IMR-90 (cell line): ENCODE measurements around the gene COL18A1. TPM values are rescaled to one million over a fixed set of nuclear protein-coding genes. Genes with fewer than 3 reads are reported as not detected.

Experiments
- ATAC-seq: fragments of 200-7000 bp; cut with Tn5 transposase; 2 replicates; pipeline ENCODE4 v1.9.1; 2020; ENCODE audit warnings: low read depth, mild to moderate bottlenecking, moderate library complexity
- BruUV-seq: library from RNA; stranded (reverse); fragments of 400-500 nt; replicated peaks from 2 replicates; lab custom pipeline; 2021; lab: Mats Ljungman, UMichigan
- CTCF ChIA-PET: fragments of 300-600 bp; formaldehyde crosslinking; extraction: SDS; loops from one replicate; lab custom pipeline; 2021; ENCODE audit warnings: antibody characterized with exemption; lab: Yijun Ruan, JAX
- POLR2A ChIA-PET: fragments of 300-600 bp; sonication (Branson Sonifier 250); formaldehyde crosslinking; loops from one replicate; lab custom pipeline; 2022; ENCODE audit warnings: antibody characterized with exemption; ENCODE audit not compliant: unreplicated experiment; lab: Charles Lee
- DNase-seq: peaks from one replicate; pipeline ENCODE4 v3.0.0; 2013
- H2AFZ ChIP-seq: replicated peaks from 2 replicates; pipeline ENCODE3; 2013; ENCODE audit warnings: low read length, mild to moderate bottlenecking; ENCODE audit not compliant: poor library complexity
- H2AK5ac ChIP-seq: 2 replicates; pipeline ENCODE4 v1.6.1; 2013; ENCODE audit warnings: low read depth, low read length, inconsistent platforms
- H2AK9ac ChIP-seq: replicated peaks from 2 replicates; pipeline ENCODE3; 2013; ENCODE audit warnings: mild to moderate bottlenecking, low read depth, low read length, moderate library complexity; ENCODE audit not compliant: poor library complexity
- H2BK120ac ChIP-seq: 2 replicates; pipeline ENCODE4 v1.6.1; 2013; ENCODE audit warnings: low read depth, low read length, inconsistent platforms
- H2BK15ac ChIP-seq: 3 replicates; pipeline ENCODE4 v1.6.1; 2013; ENCODE audit warnings: low read depth, low read length, inconsistent platforms
- H2BK20ac ChIP-seq: 2 replicates; pipeline ENCODE4 v1.6.1; 2013; ENCODE audit warnings: low read depth, mild to moderate bottlenecking, inconsistent platforms, low read length, moderate library complexity
- H2BK5ac ChIP-seq: 2 replicates; pipeline ENCODE4 v1.6.1; 2013; ENCODE audit warnings: mild to moderate bottlenecking, low read depth, low read length, inconsistent platforms; ENCODE audit not compliant: poor library complexity, severe bottlenecking
- H3K14ac ChIP-seq: replicated peaks from 2 replicates; pipeline ENCODE4 v1.6.1; 2013; ENCODE audit warnings: low read depth, low read length, inconsistent platforms
- H3K18ac ChIP-seq: 2 replicates; pipeline ENCODE4 v1.6.1; 2013; ENCODE audit warnings: low read depth, low read length, control low read depth
- H3K23ac ChIP-seq: 2 replicates; pipeline ENCODE4 v1.6.1; 2013; ENCODE audit warnings: low read depth, low read length, inconsistent platforms
- H3K27ac ChIP-seq: 2 replicates; pipeline ENCODE4 v1.5.1; 2013; ENCODE audit warnings: mild to moderate bottlenecking, control low read depth, low read length; ENCODE audit not compliant: insufficient read depth
- H3K27me3 ChIP-seq: 2 replicates; pipeline ENCODE4 v1.6.1; 2013; ENCODE audit warnings: low read length; ENCODE audit not compliant: control insufficient read depth, insufficient read depth
- H3K36me3 ChIP-seq: 2 replicates; pipeline ENCODE4 v1.6.1; 2013; ENCODE audit warnings: low read length, mixed read lengths; ENCODE audit not compliant: control insufficient read depth, insufficient read depth
- H3K4ac ChIP-seq: 2 replicates; pipeline ENCODE4 v1.6.1; 2013; ENCODE audit warnings: low read depth, low read length, inconsistent platforms
- H3K4me1 ChIP-seq: 2 replicates; pipeline ENCODE4 v1.6.1; 2013; ENCODE audit warnings: low read length, mixed read lengths; ENCODE audit not compliant: control insufficient read depth, insufficient read depth
- H3K4me2 ChIP-seq: 2 replicates; pipeline ENCODE4 v1.6.1; 2013; ENCODE audit warnings: low read depth, mild to moderate bottlenecking, control low read depth, low read length, moderate library complexity
- H3K4me3 ChIP-seq: 2 replicates; pipeline ENCODE4 v1.5.1; 2013; ENCODE audit warnings: low read depth, mild to moderate bottlenecking, control low read depth, low read length, moderate library complexity; ENCODE audit not compliant: insufficient read depth
- H3K56ac ChIP-seq: 2 replicates; pipeline ENCODE4 v1.6.1; 2013; ENCODE audit warnings: low read length, inconsistent platforms; ENCODE audit not compliant: insufficient read depth; ENCODE audit errors: extremely low read depth
- H3K79me1 ChIP-seq, 2 experiments: 2 replicates each; pipeline ENCODE4 v1.6.1; 2013; ENCODE audit warnings: low read length in 2 of 2, inconsistent platforms in 1 of 2, low read depth in 1 of 2
- H3K9ac ChIP-seq: 2 replicates; pipeline ENCODE4 v1.6.1; 2013; ENCODE audit warnings: low read depth, low read length, control low read depth
- H3K9me1 ChIP-seq: 2 replicates; pipeline ENCODE4 v1.6.1; 2013; ENCODE audit warnings: low read length, inconsistent platforms; ENCODE audit not compliant: insufficient read depth
- H3K9me3 ChIP-seq: 2 replicates; pipeline ENCODE4 v1.6.1; 2013; ENCODE audit warnings: low read length; ENCODE audit not compliant: control insufficient read depth, insufficient read depth
- H4K20me1 ChIP-seq: 2 replicates; pipeline ENCODE4 v1.6.1; 2013; ENCODE audit warnings: low read length, inconsistent platforms; ENCODE audit not compliant: insufficient read depth
- H4K5ac ChIP-seq: 2 replicates; pipeline ENCODE4 v1.6.1; 2013; ENCODE audit warnings: mild to moderate bottlenecking, low read depth, low read length, control low read depth
- H4K8ac ChIP-seq, 2 experiments: 2 replicates each; pipeline ENCODE4 v1.6.1; 2013; ENCODE audit warnings: low read depth in 2 of 2, low read length in 2 of 2, control low read depth in 1 of 2, inconsistent platforms in 1 of 2
- H4K91ac ChIP-seq: 2 replicates; pipeline ENCODE4 v1.6.1; 2013; ENCODE audit warnings: low read depth, low read length, inconsistent platforms; ENCODE audit not compliant: insufficient read depth
- BHLHE40 ChIP-seq: fragments of 150-350 bp; IDR thresholded peaks from 2 replicates; pipeline ENCODE4 v1.6.1; 2016; ENCODE audit warnings: mild to moderate bottlenecking, low read depth, low read length
- CEBPB ChIP-seq: IDR thresholded peaks from 2 replicates; pipeline ENCODE4 v1.6.1; 2012; ENCODE audit warnings: low read depth, low read length, improper control_type of control experiment
- CHD1 ChIP-seq: IDR thresholded peaks from 2 replicates; pipeline ENCODE4 v1.6.1; 2012; ENCODE audit warnings: low read depth, low read length, improper control_type of control experiment
- FOS ChIP-seq: fragments of 150-350 bp; IDR thresholded peaks from 2 replicates; pipeline ENCODE4 v1.6.1; 2016; ENCODE audit warnings: low read depth, low read length
- MAFK ChIP-seq: IDR thresholded peaks from 2 replicates; pipeline ENCODE4 v1.6.1; 2012; ENCODE audit warnings: low read depth, low read length, improper control_type of control experiment
- MAZ ChIP-seq: IDR thresholded peaks from 2 replicates; pipeline ENCODE4 v1.6.1; 2012; ENCODE audit warnings: low read depth, mild to moderate bottlenecking, low read length, improper control_type of control experiment, moderate library complexity, borderline replicate concordance
- NFE2L2 ChIP-seq: fragments of 150-350 bp; IDR thresholded peaks from 2 replicates; pipeline ENCODE4 v1.6.1; 2016; ENCODE audit warnings: low read depth, mild to moderate bottlenecking, low read length
- POLR2A ChIP-seq: IDR thresholded peaks from 2 replicates; pipeline ENCODE4 v1.6.1; 2012; ENCODE audit warnings: mild to moderate bottlenecking, low read depth, low read length
- SMC3 ChIP-seq: fragments of 150-350 bp; IDR thresholded peaks from 2 replicates; pipeline ENCODE4 v1.6.1; 2016; ENCODE audit warnings: low read depth, mild to moderate bottlenecking, antibody characterized with exemption, low read length, moderate library complexity
- WGBS, 2 experiments: methylation state at CpG; one replicate each; pipeline versions ENCODE4 v1.1.5 to v1.1.7; 2013; ENCODE audit warnings: missing lambda C conversion rate in 2 of 2; ENCODE audit not compliant: insufficient read length in 1 of 2; ENCODE audit errors: extremely low coverage in 2 of 2; 5-methylcytosine and 5-hydroxymethylcytosine counted together
- dilution Hi-C: fragments of 300-500 bp; cut with HindIII; formaldehyde crosslinking; loops from one replicate; pipeline ENCODE4 v1.14.3; 2018; ENCODE audit warnings: low sequenced_read_pairs; ENCODE audit not compliant: unreplicated experiment
- in situ Hi-C: fragments of 300-500 bp; cut with MboI; formaldehyde crosslinking; loops from 3 replicates; pipeline ENCODE4 v1.14.3; 2019; ENCODE audit warnings: low sequenced_read_pairs, inconsistent platforms, mixed read lengths
- intact Hi-C: fragments of 100-400 bp; cut with micrococcal nuclease; formaldehyde crosslinking; loops from 2 replicates; pipeline ENCODE4 v1.10.0; 2022
- polyA plus RNA-seq, 3 experiments: library from polyadenylated mRNA; depleted of rRNA; stranded (reverse); fragments of >200 nt; gene quantifications; 2 replicates each; pipeline ENCODE4 v1.2.3, GENCODE V29; 2012; ENCODE audit warnings: low replicate concordance in 1 of 3
- total RNA-seq: library from RNA; depleted of rRNA; stranded (reverse); fragments of >200 nt; gene quantifications from 2 replicates; pipeline ENCODE4 v1.2.3, GENCODE V29; 2012
- TF ChIP-seq, protein P1 (sequence below): fragments of 150-350 bp; IDR thresholded peaks from 2 replicates; pipeline ENCODE4 v1.6.1; 2017; ENCODE audit warnings: mild to moderate bottlenecking, antibody characterized with exemption, low read length, low read depth
- TF ChIP-seq, protein P2 (sequence below): fragments of 150-350 bp; IDR thresholded peaks from 2 replicates; pipeline ENCODE4 v1.6.1; 2016; ENCODE audit warnings: low read depth, mild to moderate bottlenecking, low read length, moderate library complexity, borderline replicate concordance
- TF ChIP-seq, protein P3 (sequence below): conservative IDR thresholded peaks from 2 replicates; pipeline ENCODE4 v1.5.1; 2012; ENCODE audit warnings: mild to moderate bottlenecking, low read depth, low read length, improper control_type of control experiment

Gene COL18A1
- total and polyA plus RNA-seq, 2 of the 4 experiments (the other 2 are of a cell fraction), result 4.3 to 46.7 TPM

DNA sequence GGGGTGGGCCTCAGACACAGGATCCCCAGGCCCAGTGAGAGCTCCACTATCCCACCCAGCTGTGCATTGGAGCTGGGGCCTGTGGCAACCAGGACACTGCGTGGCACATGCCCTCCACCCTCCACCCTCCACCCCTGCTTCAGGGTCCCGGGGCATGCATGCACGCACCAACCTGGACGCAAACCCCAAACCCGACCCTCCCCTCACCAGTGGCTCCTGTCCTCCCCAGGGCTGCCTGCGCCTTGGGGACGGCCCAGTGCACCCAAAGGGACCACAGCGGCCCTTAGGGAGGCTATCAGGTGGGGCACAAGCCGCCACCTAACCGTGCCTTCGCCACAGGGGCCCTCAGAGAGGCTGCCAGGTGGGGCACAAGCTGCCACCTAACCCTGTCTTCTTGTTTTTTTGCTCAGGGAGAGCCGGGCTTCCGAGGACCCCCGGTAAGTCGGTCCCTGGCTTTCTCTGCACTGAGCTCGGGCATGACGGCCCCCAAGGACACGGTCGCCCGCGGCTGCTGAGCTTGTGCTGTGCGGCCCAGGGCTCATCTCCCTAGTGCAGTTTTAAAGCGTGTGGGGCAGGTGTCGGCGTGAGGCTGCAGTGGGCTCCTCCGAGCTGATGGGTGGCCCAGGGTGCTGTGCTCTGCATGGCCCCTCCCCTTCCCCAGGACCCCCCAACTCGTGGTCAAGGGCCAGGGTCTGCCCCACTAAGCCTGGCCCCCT lies 89.3 kb downstream of the COL18A1 start:
- BruUV-seq, result no TSS peak
- no peak overlapping the region for H3K27ac ChIP-seq
- no peak overlapping the region for H3K9ac ChIP-seq
- peaks cover 76% of the 10 kb centered on the region for H3K36me3 ChIP-seq
- no peak overlapping the region for H3K4me3 ChIP-seq
- no peak overlapping the region for H2BK20ac ChIP-seq
- ATAC-seq, result no peak
- H3K14ac ChIP-seq, result no peak overlapping the region
- POLR2A ChIA-PET, result no interaction called here
- H3K4ac ChIP-seq, result no peak overlapping the region
- no peak overlapping the region for H3K4me2 ChIP-seq
- H3K23ac ChIP-seq, result no peak overlapping the region
- no peak overlapping the region for H2BK120ac ChIP-seq
- dilution Hi-C loops (no loop called here), intact Hi-C loops (no loop called here), in situ Hi-C loops (no loop called here)
- no peak overlapping the region for H4K8ac ChIP-seq
- no peaks in the 10 kb centered on the region; the same call in 1 of the 2 replicates for H4K20me1 ChIP-seq
- H4K5ac ChIP-seq, result no peak overlapping the region
- 100% methylated on average over 15 of the region's 27 CpGs; no CpG with 5 or more reads in 1 of the 2 experiments for WGBS, 2 experiments
- no peak overlapping the region for H2BK5ac ChIP-seq
- H3K9me1 ChIP-seq, result peaks cover 6% of the 10 kb centered on the region
- H2AFZ ChIP-seq, result no peak overlapping the region
- DNase-seq, result no peak
- H3K56ac ChIP-seq, result no peak overlapping the region
- no peak overlapping the region for H2AK9ac ChIP-seq
- TF ChIP-seq POLR2A, result no peak
- no peak for TF ChIP-seq BHLHE40
- TF ChIP-seq CEBPB, result no peak
- TF ChIP-seq, protein P1, sequence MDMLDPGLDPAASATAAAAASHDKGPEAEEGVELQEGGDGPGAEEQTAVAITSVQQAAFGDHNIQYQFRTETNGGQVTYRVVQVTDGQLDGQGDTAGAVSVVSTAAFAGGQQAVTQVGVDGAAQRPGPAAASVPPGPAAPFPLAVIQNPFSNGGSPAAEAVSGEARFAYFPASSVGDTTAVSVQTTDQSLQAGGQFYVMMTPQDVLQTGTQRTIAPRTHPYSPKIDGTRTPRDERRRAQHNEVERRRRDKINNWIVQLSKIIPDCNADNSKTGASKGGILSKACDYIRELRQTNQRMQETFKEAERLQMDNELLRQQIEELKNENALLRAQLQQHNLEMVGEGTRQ, result no peak
- TF ChIP-seq, protein P2, sequence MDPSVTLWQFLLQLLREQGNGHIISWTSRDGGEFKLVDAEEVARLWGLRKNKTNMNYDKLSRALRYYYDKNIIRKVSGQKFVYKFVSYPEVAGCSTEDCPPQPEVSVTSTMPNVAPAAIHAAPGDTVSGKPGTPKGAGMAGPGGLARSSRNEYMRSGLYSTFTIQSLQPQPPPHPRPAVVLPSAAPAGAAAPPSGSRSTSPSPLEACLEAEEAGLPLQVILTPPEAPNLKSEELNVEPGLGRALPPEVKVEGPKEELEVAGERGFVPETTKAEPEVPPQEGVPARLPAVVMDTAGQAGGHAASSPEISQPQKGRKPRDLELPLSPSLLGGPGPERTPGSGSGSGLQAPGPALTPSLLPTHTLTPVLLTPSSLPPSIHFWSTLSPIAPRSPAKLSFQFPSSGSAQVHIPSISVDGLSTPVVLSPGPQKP, result no peak
- TF ChIP-seq MAFK, result no peak
- TF ChIP-seq, protein P3, sequence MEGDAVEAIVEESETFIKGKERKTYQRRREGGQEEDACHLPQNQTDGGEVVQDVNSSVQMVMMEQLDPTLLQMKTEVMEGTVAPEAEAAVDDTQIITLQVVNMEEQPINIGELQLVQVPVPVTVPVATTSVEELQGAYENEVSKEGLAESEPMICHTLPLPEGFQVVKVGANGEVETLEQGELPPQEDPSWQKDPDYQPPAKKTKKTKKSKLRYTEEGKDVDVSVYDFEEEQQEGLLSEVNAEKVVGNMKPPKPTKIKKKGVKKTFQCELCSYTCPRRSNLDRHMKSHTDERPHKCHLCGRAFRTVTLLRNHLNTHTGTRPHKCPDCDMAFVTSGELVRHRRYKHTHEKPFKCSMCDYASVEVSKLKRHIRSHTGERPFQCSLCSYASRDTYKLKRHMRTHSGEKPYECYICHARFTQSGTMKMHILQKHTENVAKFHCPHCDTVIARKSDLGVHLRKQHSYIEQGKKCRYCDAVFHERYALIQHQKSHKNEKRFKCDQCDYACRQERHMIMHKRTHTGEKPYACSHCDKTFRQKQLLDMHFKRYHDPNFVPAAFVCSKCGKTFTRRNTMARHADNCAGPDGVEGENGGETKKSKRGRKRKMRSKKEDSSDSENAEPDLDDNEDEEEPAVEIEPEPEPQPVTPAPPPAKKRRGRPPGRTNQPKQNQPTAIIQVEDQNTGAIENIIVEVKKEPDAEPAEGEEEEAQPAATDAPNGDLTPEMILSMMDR, result no peak
- TF ChIP-seq CHD1, result no peak
- no peak for TF ChIP-seq SMC3
- no peak for TF ChIP-seq NFE2L2
- no peak for TF ChIP-seq FOS
- TF ChIP-seq MAZ, result no peak
- H2AK5ac ChIP-seq, result no peak overlapping the region
- H3K9me3 ChIP-seq, result no peaks in the 10 kb centered on the region
- no peaks in the 10 kb centered on the region for H3K27me3 ChIP-seq
- no peak overlapping the region for H3K18ac ChIP-seq
- no peak overlapping the region for H2BK15ac ChIP-seq
- no peaks in the 10 kb centered on the region for H3K79me1 ChIP-seq
- H3K4me1 ChIP-seq, result no peaks in the 10 kb centered on the region
- CTCF ChIA-PET, result no interaction called here
- no peak overlapping the region for H4K91ac ChIP-seq
